ENCODE results near the gene VGLL3.
"Not testable (repeated sequence)": the region's sequence is repeated elsewhere in the genome, so short reads cannot be mapped to it uniquely, and the experiment has no call there.

Gene VGLL3

GRCh38 chr3:86989611-86990010, 1.3 kb downstream of the VGLL3 start:
- DNase-seq (ENCODE audit: low read depth): no peak

- DNase-seq (ENCODE audit: low read depth): no peak
Measured at GRCh38 chr3:86989006-86989405, 1.9 kb downstream of the VGLL3 start.

- no peak for DNase-seq (ENCODE audit: low read depth)
Measured at GRCh38 chr3:86988235-86988634, 2.7 kb downstream of the VGLL3 start.

GRCh38 chr3:86987421-86987715, 3.6 kb downstream of the VGLL3 start:
- DNase-seq (ENCODE audit: low read depth): no peak

- no peak for DNase-seq (ENCODE audit: low read depth)
Measured at GRCh38 chr3:86986671-86987420, 4.1 kb downstream of the VGLL3 start.

- no peak for DNase-seq (ENCODE audit: low read depth)
Measured at GRCh38 chr3:86985181-86985826, 5.6 kb downstream of the VGLL3 start.

GRCh38 chr3:86984271-86984670, 6.7 kb downstream of the VGLL3 start:
- DNase-seq (ENCODE audit: low read depth): no peak

- no peak for DNase-seq (ENCODE audit: low read depth)
Measured at GRCh38 chr3:86982883-86983282, 8.1 kb downstream of the VGLL3 start.

GRCh38 chr3:86978111-86978551, 12.8 kb downstream of the VGLL3 start:
- no peak for DNase-seq (ENCODE audit: low read depth)

GRCh38 chr3:86976219-86976618, 14.7 kb downstream of the VGLL3 start:
- DNase-seq (ENCODE audit: low read depth): no peak

- not testable (repeated sequence) for DNase-seq (ENCODE audit: low read depth)
Measured at GRCh38 chr3:86974177-86974576, 16.8 kb downstream of the VGLL3 start.

GRCh38 chr3:86973440-86973839, 17.5 kb downstream of the VGLL3 start:
- no peak for DNase-seq (ENCODE audit: low read depth)

- no peak for DNase-seq (ENCODE audit: low read depth)
Measured at GRCh38 chr3:86969500-86970189, 21.3 kb downstream of the VGLL3 start.

GRCh38 chr3:86968244-86968932, 22.6 kb downstream of the VGLL3 start:
- no peak for DNase-seq (ENCODE audit: low read depth)

- DNase-seq (ENCODE audit: low read depth): no peak
Measured at GRCh38 chr3:86967062-86967461, 23.9 kb downstream of the VGLL3 start.

- no peak for DNase-seq (ENCODE audit: low read depth)
Measured at GRCh38 chr3:86965166-86965565, 25.8 kb downstream of the VGLL3 start.

GRCh38 chr3:86963611-86964010, 27.3 kb downstream of the VGLL3 start:
- no peak for DNase-seq (ENCODE audit: low read depth)

- no peak for DNase-seq (ENCODE audit: low read depth)
Measured at GRCh38 chr3:86961297-86961696, 29.7 kb downstream of the VGLL3 start.

GRCh38 chr3:86960550-86960949, 30.4 kb downstream of the VGLL3 start:
- no peak for DNase-seq (ENCODE audit: low read depth)

- no peak for DNase-seq (ENCODE audit: low read depth)
Measured at GRCh38 chr3:86958534-86958933, 32.4 kb downstream of the VGLL3 start.

- no peak for DNase-seq (ENCODE audit: low read depth)
Measured at GRCh38 chr3:86954747-86955146, 36.2 kb downstream of the VGLL3 start.

- DNase-seq (ENCODE audit: low read depth): no peak
Measured at GRCh38 chr3:86954226-86954625, 36.7 kb downstream of the VGLL3 start.

- DNase-seq (ENCODE audit: low read depth): no peak
Measured at GRCh38 chr3:86951322-86951721, 39.6 kb downstream of the VGLL3 start.

Measured in stimulated activated CD8-positive, alpha-beta memory T cell treated with anti-CD3 and anti-CD28 coated beads, Interleukin-15, amount 100 ng/mL, for 24 hours (primary cell).